ENCODE measurements around the gene UBTD1.

Gene UBTD1

GRCh38 chr10:97483921-97484320 lies 14.8 kb upstream of the UBTD1 start:
- no peak for DNase-seq

GRCh38 chr10:97485647-97486281 lies 13.0 kb upstream of the UBTD1 start:
- no peak for DNase-seq

- DNase-seq = no peak
Measured at GRCh38 chr10:97490592-97490991, 8.1 kb upstream of the UBTD1 start.

- no peak for DNase-seq
Measured at GRCh38 chr10:97494151-97494550, 4.6 kb upstream of the UBTD1 start.

GRCh38 chr10:97494863-97495506 lies 3.7 kb upstream of the UBTD1 start:
- no peak for DNase-seq

GRCh38 chr10:97497572-97498075 lies 1.1 kb upstream of the UBTD1 start:
- DNase-seq = peak; percentile 83

GRCh38 chr10:97498076-97498840 lies 466 bp upstream of the UBTD1 start, which contains the start of gene MMS19:
MMS19 (minus strand) TSS chr10:97498422; CDS start chr10:97498384, 38 bp downstream.
- peak; percentile 98 for DNase-seq

GRCh38 chr10:97499561-97500296 lies 1.0 kb downstream of the UBTD1 start:
- DNase-seq = no peak

GRCh38 chr10:97500297-97500575 lies 1.5 kb downstream of the UBTD1 start:
- DNase-seq = no peak

- DNase-seq = no peak
Measured at GRCh38 chr10:97502916-97503315, 4.2 kb downstream of the UBTD1 start.

- DNase-seq = no peak
Measured at GRCh38 chr10:97503406-97503805, 4.7 kb downstream of the UBTD1 start.

GRCh38 chr10:97505152-97505551 lies 6.4 kb downstream of the UBTD1 start:
- DNase-seq = no peak

GRCh38 chr10:97506199-97506991 lies 7.7 kb downstream of the UBTD1 start:
- DNase-seq = no peak

- no peak for DNase-seq
Measured at GRCh38 chr10:97508342-97508741, 9.6 kb downstream of the UBTD1 start.

- DNase-seq = no peak
Measured at GRCh38 chr10:97509120-97509680, 10.5 kb downstream of the UBTD1 start.

GRCh38 chr10:97510686-97511085 lies 12.0 kb downstream of the UBTD1 start:
- no peak for DNase-seq

GRCh38 chr10:97511711-97512440 lies 13.2 kb downstream of the UBTD1 start:
- DNase-seq = no peak

- DNase-seq = no peak
Measured at GRCh38 chr10:97512993-97513392, 14.3 kb downstream of the UBTD1 start.

- DNase-seq = no peak
Measured at GRCh38 chr10:97514344-97514743, 15.6 kb downstream of the UBTD1 start.

GRCh38 chr10:97515271-97515978 lies 16.7 kb downstream of the UBTD1 start:
- no peak for DNase-seq
